ENCODE measurements around the gene ABRAXAS1.
A peak's percentile ranks its signal among the peaks of the same experiment; 100 is the strongest.
"Not testable (repeated sequence)": the region's sequence is repeated elsewhere in the genome, so short reads cannot be mapped to it uniquely, and the experiment has no call there.

Gene ABRAXAS1

GRCh38 chr4:83484500-83485461 lies at the start of gene ABRAXAS1:
TSS of gene ABRAXAS1 (minus strand) at chr4:83485100. CDS start at chr4:83485072, 28 bp downstream.
- DNase-seq: peak; percentile 92

- no peak for DNase-seq
These were observed 42.8 kb upstream of the ABRAXAS1 start for GRCh38 chr4:83527671-83528070.

GRCh38 chr4:83522239-83522638 lies 37.3 kb upstream of the ABRAXAS1 start:
- no peak for DNase-seq

GRCh38 chr4:83516042-83516772 lies 31.3 kb upstream of the ABRAXAS1 start:
- DNase-seq: no peak

GRCh38 chr4:83510442-83510841 lies 25.5 kb upstream of the ABRAXAS1 start:
- no peak for DNase-seq

- peak; percentile 18 for DNase-seq
These were observed 24.3 kb upstream of the ABRAXAS1 start for GRCh38 chr4:83509156-83509585.

- DNase-seq: no peak
These were observed 20.1 kb upstream of the ABRAXAS1 start for GRCh38 chr4:83504996-83505395.

GRCh38 chr4:83504503-83504902 lies 19.6 kb upstream of the ABRAXAS1 start:
- no peak for DNase-seq

GRCh38 chr4:83503974-83504373 lies 19.1 kb upstream of the ABRAXAS1 start:
- DNase-seq: no peak

GRCh38 chr4:83501671-83502070 lies 16.8 kb upstream of the ABRAXAS1 start:
- DNase-seq: not testable (repeated sequence)

GRCh38 chr4:83498187-83498586 lies 13.3 kb upstream of the ABRAXAS1 start:
- DNase-seq: no peak

- DNase-seq: not testable (repeated sequence)
These were observed 11.4 kb upstream of the ABRAXAS1 start for GRCh38 chr4:83496085-83496917.

GRCh38 chr4:83490876-83491450 lies 6.1 kb upstream of the ABRAXAS1 start:
- DNase-seq: no peak

GRCh38 chr4:83489711-83490326 lies 4.9 kb upstream of the ABRAXAS1 start:
- no peak for DNase-seq

GRCh38 chr4:83486457-83487129 lies 1.7 kb upstream of the ABRAXAS1 start:
- no peak for DNase-seq

- DNase-seq: no peak
These were observed 10.9 kb downstream of the ABRAXAS1 start for GRCh38 chr4:83473966-83474365.

GRCh38 chr4:83473423-83473822 lies 11.5 kb downstream of the ABRAXAS1 start:
- DNase-seq: no peak

GRCh38 chr4:83456184-83456501 lies 28.8 kb downstream of the ABRAXAS1 start:
- DNase-seq: no peak

- peak; percentile 97 for DNase-seq
These were observed 29.4 kb downstream of the ABRAXAS1 start, which contains the start of the genes HELQ and MRPS18C for GRCh38 chr4:83455281-83456183. TSS of gene HELQ (minus strand) at chr4:83455823. CDS start at chr4:83455693, 130 bp downstream. TSS of gene MRPS18C (plus strand) at chr4:83456058. CDS start at chr4:83456078, 20 bp downstream.

GRCh38 chr4:83454686-83455085 lies 30.2 kb downstream of the ABRAXAS1 start:
- no peak for DNase-seq
